ENCODE measurements around the gene CEP72. TPM values are rescaled to one million over a fixed set of nuclear protein-coding genes. Genes with fewer than 3 reads are reported as not detected.
"Not testable (repeated sequence)": the region's sequence is repeated elsewhere in the genome, so short reads cannot be mapped to it uniquely, and the experiment has no call there.

CEP72 gene
- total RNA-seq, 2 experiments from 2014 or later = 27.0 to 28.9 TPM

DNA sequence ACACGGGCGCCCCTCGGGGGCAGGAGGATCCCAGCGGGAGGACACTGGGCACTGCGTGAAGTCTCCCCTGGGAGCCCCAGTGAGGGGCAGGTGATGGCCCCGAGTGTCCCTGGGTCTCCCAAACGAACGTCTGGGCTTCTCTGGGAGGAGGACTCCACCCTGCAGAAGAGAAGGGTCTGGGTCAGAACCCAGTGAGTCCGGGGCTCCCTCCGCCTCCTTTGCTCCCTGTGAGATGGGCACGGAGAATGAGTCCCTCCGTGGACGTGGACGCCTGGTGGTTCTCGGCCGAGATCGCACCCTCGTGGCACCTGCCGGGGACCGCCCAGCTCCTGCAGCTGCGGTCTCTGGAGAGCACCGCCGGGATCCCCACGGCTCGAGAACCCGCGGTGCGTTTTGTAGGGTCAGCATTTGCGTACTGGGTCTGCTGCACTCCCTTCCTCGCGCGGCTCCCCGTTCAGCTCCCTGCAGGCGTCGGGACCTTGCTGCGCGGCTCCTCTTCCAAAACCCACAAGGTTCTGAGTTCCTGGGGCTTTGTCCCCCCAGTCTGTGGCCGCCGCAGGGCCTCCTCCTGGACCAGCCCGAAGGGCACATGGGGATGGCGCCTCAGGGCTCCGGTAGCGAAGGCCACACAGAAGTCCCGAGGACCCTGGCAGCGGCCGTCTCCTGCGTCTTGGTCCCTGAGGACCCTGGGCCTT, 10.2 kb upstream of the CEP72 start:
- CTCF ChIA-PET = no interaction called here
- peaks cover 27% of the 10 kb centered on the region for H3K27me3 Mint-ChIP-seq
- H3K36me3 Mint-ChIP-seq (ENCODE audit: low read depth) = no peaks in the 10 kb centered on the region
- TF ChIP-seq, protein P1, sequence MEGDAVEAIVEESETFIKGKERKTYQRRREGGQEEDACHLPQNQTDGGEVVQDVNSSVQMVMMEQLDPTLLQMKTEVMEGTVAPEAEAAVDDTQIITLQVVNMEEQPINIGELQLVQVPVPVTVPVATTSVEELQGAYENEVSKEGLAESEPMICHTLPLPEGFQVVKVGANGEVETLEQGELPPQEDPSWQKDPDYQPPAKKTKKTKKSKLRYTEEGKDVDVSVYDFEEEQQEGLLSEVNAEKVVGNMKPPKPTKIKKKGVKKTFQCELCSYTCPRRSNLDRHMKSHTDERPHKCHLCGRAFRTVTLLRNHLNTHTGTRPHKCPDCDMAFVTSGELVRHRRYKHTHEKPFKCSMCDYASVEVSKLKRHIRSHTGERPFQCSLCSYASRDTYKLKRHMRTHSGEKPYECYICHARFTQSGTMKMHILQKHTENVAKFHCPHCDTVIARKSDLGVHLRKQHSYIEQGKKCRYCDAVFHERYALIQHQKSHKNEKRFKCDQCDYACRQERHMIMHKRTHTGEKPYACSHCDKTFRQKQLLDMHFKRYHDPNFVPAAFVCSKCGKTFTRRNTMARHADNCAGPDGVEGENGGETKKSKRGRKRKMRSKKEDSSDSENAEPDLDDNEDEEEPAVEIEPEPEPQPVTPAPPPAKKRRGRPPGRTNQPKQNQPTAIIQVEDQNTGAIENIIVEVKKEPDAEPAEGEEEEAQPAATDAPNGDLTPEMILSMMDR (IDR thresholded peaks at IDR 0.05) = no peak
- H3K4me1 Mint-ChIP-seq (ENCODE audit: low read depth) = peaks cover 3% of the 10 kb centered on the region
- POLR2A ChIA-PET = no interaction called here
- intact Hi-C loops (cut with micrococcal nuclease) = no loop called here
- no peak overlapping the region for H3K27ac Mint-ChIP-seq
- H3K9me3 Mint-ChIP-seq = no peaks in the 10 kb centered on the region
- H3K4me3 Mint-ChIP-seq = no peak overlapping the region
- ATAC-seq (no peak), DNase-seq (no peak)

DNA sequence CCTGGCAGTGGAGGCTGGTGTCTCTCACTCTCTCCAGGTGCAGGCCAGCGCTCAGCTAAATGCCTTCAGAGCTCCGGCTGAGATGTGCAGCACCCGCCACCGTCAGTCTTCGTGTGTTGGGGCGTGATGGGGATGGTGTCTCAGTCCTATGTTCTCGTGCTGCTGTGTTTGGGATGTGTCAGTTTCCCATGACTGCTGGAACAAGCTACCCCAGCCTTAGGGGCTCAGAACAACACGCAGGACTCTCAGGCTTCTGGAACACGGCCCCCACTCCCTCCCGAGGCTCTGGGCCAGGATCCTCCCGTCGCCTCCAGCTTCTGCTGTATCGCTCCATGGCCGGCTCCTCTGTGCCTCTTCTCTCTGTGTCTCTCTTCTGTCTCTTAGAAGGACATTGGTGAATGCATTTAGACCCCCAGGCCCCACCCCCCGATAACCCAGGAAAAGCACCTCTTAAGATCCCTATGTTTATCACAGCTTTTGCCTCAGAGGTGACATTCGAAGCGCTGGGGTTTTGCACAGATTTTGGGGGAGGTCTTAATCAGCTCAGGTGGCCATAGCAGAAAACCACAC, 9.6 kb upstream of the CEP72 start:
- CTCF ChIA-PET = no interaction called here
- H3K4me3 Mint-ChIP-seq = no peak overlapping the region
- H3K36me3 Mint-ChIP-seq (ENCODE audit: low read depth) = no peaks in the 10 kb centered on the region
- peaks cover 7% of the 10 kb centered on the region for H3K4me1 Mint-ChIP-seq (ENCODE audit: low read depth)
- DNase-seq (no peak), ATAC-seq (no peak)
- H3K27me3 Mint-ChIP-seq = peaks cover 29% of the 10 kb centered on the region
- H3K9me3 Mint-ChIP-seq = no peaks in the 10 kb centered on the region
- POLR2A ChIA-PET = no interaction called here
- intact Hi-C loops (cut with micrococcal nuclease) = no loop called here
- TF ChIP-seq, protein P1 (IDR thresholded peaks at IDR 0.05) = no peak
- H3K27ac Mint-ChIP-seq = no peak overlapping the region

DNA sequence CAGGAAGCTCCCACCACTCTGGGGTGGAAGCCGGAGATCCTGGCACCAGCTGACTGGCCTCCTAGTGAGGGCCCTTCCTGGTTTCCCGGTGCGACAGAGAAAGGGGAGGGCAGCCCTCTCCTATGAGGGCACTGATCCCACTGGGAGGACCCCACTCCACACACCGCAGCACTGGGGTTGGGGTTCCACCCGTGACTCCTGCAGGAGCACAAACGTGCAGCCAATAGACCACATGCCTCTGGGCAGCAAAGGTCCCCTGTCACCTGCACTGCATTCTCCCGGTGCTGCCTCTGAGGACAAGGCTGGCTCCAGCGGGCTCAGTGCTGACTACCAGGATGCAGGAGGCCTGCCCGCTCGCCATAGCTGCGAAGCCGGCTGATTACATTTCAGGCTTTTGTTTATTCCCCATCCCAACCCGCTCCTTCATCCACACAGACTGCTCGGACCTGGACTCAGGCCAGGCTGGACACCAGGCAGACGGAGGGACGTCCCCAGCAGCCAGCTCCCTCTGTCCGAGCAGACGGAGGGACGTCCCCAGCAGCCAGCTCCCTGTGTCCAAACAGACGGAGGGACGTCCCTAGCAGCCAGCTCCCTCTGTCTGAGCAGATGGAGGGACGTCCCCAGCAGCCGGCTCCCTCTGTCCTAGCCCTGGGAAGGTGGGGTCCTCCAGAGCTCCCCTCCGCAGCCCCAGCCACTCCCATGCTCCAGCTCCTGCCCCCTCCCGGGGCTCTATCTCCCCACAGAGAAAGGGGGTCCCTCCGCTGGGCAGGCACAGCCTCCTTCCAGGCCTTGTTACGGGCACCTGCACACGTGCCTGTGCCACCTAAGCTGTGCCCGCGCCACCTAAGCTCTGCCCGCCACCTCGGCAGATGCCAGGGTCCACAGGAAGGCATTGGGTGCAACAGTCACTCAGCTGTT, 8.8 kb upstream of the CEP72 start:
- ATAC-seq (no peak), DNase-seq (no peak)
- TF ChIP-seq, protein P1 (IDR thresholded peaks at IDR 0.05) = no peak
- Mint-ChIP-seq H3K4me1 (ENCODE audit: low read depth) (peaks cover 11% of the 10 kb centered on the region), H3K27ac (no peak overlapping the region), H3K27me3 (peaks cover 28% of the 10 kb centered on the region), H3K36me3 (ENCODE audit: low read depth) (no peaks in the 10 kb centered on the region), H3K4me3 (no peak overlapping the region), H3K9me3 (no peaks in the 10 kb centered on the region)
- CTCF ChIA-PET = interaction anchor here (0.8 to 1.1 kb wide), 2 partner anchors 10 to 287 kb away, joined by 3 read pairs; no protein-coding TSS in a partner anchor
- POLR2A ChIA-PET = no interaction called here
- intact Hi-C loops (cut with micrococcal nuclease) = no loop called here

DNA sequence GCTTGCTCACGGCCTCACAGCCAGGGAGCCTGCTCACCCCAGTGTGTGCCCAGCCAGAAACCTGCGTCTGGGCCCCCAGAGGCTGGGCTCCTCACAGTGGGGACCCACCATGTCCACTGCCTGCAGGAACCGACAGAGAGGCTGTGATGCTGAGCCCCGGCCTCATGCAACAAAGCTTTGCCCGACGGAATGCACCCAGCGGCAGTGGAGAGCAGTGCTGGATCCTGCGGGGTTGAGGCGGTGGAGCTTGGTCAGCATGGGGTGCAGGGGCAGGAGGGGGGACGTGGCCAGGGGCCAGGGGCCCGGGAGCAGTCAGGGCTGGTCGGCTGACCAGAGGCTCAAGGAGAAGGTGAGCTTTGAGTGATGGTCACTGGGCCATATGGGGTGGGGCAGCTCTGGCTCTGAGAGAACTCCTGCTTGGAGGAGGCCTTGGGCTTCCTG, 7.7 kb upstream of the CEP72 start:
- H3K9me3 Mint-ChIP-seq = no peaks in the 10 kb centered on the region
- no peak overlapping the region for H3K27ac Mint-ChIP-seq
- ChIA-PET CTCF (interaction anchor here (1.1 kb wide), 1 partner anchor 288 kb away, joined by 3 read pairs; no protein-coding TSS in a partner anchor), POLR2A (no interaction called here)
- peaks cover 10% of the 10 kb centered on the region for H3K4me1 Mint-ChIP-seq (ENCODE audit: low read depth)
- DNase-seq (no peak), ATAC-seq (no peak)
- intact Hi-C loops (cut with micrococcal nuclease) = no loop called here
- H3K36me3 Mint-ChIP-seq (ENCODE audit: low read depth) = no peaks in the 10 kb centered on the region
- TF ChIP-seq, protein P1 (IDR thresholded peaks at IDR 0.05) = no peak
- no peak overlapping the region for H3K4me3 Mint-ChIP-seq
- peaks cover 20% of the 10 kb centered on the region for H3K27me3 Mint-ChIP-seq

DNA sequence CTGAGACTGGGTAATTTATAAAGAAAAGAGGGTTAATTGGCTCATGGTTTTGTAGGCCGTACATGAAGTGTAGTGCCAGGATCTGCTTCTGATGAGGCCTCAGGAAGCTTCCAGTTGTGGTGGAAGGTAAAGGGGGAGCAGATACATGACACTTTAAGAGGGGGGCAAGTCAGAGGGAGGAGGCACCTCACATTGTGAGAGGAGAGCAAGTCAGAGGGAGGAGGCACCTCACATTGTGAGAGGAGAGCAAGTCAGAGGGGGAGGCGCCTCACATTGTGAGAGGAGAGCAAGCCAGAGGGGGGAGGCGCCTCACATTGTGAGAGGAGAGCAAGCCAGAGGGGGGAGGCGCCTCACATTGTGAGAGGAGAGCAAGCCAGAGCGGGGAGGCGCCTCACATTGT, 7.0 kb upstream of the CEP72 start:
- CTCF ChIA-PET, DNase-seq: not testable (repeated sequence)

More for the DNA sequence above, 7.0 kb upstream of the CEP72 start:
- H3K27me3 Mint-ChIP-seq = peaks cover 20% of the 10 kb centered on the region
- POLR2A ChIA-PET; intact Hi-C loops (cut with micrococcal nuclease); H3K36me3 Mint-ChIP-seq (ENCODE audit: low read depth); ATAC-seq; H3K9me3 Mint-ChIP-seq; H3K27ac Mint-ChIP-seq; H3K4me1 Mint-ChIP-seq (ENCODE audit: low read depth); H3K4me3 Mint-ChIP-seq: not testable (repeated sequence)
